Sciatic nerve (tissue), 2 donors: ENCODE results near the gene TFIP11. TPM values are rescaled to one million over a fixed set of nuclear protein-coding genes. Genes with fewer than 3 reads are reported as not detected.
A peak's percentile ranks its signal among the peaks of the same experiment; 100 is the strongest.

Source experiments
- ATAC-seq: fragments of 200-7000 bp; cut with Tn5 transposase; one replicate; pipeline ENCODE4 v1.9.1; 2020; ENCODE audit warnings: mild to moderate bottlenecking, moderate library complexity
- DNase-seq: peaks from one replicate; pipeline ENCODE4 v3.0.0-alpha.2; 2020; ENCODE audit warnings: low spot score
- intact Hi-C: fragments of 100-400 bp; cut with DNase I; formaldehyde crosslinking; loops from one replicate; pipeline ENCODE4 v1.14.2; 2022
- total RNA-seq: library from RNA; stranded (reverse); fragmentation: NEBNext Ultra II Directional; extraction: Animal tissue kit (Norgen Biotek cat#: 25700); gene quantifications from one replicate; pipeline ENCODE4 v1.2.1, GENCODE V29; 2021
- donor health status: DM: no; HTN: no; CAD: no.
- donor health status: DM: no; HTN: no; CAD: no.

The TFIP11 gene
- total RNA-seq, 1 donor from 2014 or later: 28.0 TPM

DNA sequence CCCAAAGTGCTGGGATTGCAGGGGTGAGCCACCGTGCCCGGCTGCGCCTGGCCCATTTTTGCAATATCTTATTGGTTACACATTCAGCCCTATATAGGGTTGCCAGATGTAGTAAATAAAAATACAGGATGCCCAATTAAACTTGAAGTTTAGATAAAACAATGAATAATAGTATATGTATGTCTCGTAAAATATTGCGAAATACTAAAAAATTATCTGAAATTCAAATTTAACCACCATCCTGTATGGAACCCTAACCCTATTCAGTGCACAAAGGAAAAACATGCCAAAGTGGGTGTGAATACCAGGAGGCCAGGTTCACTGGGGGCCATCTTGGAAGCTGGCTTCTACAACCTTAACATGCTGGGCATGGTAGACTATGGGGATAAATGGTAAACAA, 5.2 kb upstream of the TFIP11 start:
- intact Hi-C loops: no loop called here

DNA sequence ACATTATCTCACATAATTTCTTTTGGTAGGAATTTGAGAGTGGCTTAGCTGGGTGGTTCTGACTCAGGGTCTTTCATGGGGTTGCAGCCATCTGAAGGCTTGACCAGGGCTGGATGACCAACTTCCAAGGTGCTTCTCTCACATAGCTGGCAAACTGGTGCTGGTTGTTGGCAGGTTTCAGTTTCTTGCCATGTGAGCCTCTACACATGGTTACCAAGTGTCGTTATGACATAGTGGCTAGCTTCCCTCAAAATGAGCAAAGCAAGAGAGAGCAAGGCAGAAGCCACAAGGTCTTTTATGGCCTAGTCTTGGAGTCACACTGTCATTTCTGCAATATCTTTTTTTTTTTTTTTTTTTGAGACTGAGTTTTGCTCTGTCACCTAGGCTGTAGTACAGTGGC, 4.2 kb upstream of the TFIP11 start:
- ATAC-seq (no peak), DNase-seq (no peak)
- intact Hi-C loops: no loop called here

More for the DNA sequence above, 5.2 kb upstream of the TFIP11 start:
- ATAC-seq (no peak), DNase-seq (no peak)

DNA sequence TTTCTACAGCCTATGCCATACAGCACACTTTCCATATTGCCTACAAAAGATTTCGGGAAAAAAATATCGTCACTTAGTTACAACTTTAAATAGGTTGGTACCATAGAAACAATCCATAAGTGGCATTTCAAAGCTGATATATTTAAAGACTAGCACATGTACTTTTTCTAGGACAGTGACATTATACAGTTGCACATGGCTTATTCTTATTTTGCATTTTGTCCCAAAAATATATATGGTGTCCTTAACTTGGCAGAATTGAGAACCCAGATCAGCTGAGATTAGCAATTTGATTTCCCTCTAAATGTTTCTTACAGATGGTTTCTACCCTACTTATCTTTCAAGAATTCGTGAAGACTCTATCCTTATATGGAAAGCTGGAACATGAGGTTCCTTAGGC, 3.7 kb upstream of the TFIP11 start:
- ATAC-seq (no peak), DNase-seq (no peak)
- intact Hi-C loops: no loop called here

DNA sequence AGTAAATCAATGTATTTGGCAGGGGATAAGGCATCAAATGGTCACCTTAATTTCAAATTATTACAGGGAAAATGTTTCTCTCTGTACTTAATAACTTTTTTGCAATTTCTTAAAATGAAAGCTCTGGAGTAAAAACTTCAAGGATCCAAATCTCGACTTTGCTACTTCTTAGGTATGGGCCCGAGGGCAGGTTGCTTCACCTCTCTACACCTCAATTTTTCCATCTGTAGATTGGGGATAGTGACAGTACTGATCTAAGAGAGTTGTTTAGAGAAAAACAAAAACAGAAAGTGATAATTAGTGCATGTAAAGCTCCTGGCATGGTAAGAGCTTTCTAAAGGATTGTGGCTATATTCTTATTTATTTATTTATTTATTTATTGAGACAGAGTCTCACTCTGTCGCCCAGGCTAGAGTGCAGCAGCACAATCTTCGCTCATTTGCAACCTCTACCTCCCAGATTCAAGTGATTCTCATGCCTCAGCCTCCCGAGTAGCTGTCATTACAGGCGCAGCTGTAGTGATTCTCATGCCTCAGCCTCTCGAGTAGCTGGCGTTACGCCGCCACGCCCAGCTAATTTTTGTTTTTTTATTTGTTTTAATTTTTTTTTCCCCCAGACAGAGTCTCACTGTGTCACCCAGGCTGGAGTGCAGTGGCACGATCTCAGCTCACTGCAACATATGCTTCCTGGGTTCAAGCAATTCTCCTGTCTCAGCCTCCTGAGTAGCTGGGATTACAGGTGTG, 2.3 kb upstream of the TFIP11 start:
- intact Hi-C loops: no loop called here
- ATAC-seq (no peak), DNase-seq (no peak)

DNA sequence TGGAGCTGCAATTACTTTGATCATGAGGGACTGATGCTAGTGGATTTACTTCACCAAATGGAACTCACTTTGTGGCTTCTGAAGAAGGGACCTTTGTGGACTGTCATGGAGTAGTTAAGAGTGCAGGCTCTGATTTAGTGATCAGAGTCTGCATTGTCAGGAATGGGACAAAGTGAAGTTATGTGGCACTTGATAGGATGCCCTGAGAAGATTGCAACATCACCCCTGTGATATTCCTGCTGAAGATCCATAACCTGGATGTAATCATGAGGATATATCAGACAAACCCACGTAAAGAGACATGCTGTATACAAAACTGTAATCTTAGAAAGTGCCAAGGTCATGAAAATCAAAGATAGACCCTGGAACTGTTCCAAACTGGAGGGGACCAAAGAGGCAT, 1.6 kb upstream of the TFIP11 start:
- ATAC-seq (no peak), DNase-seq (no peak)
- intact Hi-C loops: no loop called here

DNA sequence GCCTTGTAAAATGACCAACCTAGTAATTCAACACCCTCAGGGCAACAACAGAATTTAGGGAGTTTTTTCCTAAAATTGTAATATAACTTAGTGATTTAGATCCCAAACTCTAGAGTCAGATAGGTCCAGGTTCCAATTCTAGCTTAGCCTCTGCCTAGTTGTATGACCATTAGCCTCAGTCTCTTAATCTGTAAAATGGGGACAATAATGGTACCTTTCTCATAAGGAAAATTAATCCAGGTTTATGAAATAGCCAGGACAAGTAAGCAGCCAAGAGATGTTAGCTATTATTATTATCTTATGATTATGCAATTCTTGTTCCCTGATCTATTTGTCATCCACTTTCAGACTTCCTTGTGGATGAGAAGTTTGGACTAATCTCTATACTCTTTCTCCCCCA, 4.1 kb downstream of the TFIP11 start:
- DNase-seq (no peak), ATAC-seq (no peak)
- intact Hi-C loops: no loop called here

DNA sequence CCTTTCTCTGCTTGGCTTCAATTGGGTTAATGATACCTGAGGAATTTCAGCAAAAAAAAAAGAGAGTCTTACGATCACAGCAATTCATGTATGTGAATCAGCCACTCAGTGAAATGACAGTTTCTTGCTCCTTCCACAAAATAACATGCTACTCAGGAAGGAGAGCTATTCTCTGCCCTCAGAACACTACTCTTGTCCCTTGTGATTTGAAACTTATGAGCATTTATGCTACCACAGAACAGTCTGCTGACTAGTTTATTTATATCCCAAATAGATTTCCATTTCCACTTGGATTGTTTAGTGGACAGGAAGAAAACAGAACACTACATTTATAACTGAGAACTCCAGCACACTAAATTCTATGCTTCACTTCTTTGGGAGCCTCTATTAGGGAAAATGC, 8.5 kb downstream of the TFIP11 start:
- DNase-seq (no peak), ATAC-seq (no peak)
- intact Hi-C loops: no loop called here

DNA sequence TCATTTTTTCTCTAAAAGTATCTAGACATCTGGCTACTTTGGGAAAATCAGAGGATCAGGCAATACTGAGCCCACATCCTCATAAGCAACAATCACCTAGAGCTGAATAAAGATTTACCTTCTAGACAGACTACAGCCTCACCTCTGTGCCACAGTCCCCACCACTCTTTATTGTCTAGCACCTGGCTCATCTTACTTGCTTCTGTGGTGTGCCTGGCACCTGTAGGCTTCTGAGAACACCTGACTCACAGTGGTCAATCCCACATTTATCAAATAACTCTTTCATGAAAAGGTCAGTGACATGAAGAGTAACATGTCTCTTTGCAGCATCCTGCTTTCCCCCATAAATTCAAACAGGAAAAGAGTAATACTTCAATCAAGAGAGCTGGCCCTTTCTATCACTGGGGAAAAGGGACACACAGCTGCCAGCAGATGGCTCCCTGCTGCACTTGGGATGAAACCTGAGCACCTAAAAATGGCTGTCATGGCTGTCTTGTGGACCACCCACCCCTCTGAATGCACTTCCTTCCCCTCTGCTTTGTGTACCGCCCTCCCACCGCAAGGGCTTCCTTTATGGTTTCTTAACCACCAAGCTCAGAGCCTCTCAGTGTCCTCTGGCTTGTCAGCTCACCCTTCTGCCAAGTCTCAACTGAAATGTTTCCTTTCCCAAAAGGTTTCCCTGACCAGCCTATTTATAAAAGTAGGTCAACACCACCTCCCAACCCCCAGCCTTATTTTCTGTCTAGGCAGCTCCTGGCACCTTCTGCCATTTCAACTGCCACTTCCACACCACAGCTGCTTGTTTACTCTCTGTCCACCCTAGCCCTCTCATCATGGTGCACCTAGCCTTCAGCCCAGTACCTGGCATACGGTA, 9.3 kb downstream of the TFIP11 start:
- ATAC-seq: peak; percentile 26
- DNase-seq: no peak
- intact Hi-C loops: no loop called here

DNA sequence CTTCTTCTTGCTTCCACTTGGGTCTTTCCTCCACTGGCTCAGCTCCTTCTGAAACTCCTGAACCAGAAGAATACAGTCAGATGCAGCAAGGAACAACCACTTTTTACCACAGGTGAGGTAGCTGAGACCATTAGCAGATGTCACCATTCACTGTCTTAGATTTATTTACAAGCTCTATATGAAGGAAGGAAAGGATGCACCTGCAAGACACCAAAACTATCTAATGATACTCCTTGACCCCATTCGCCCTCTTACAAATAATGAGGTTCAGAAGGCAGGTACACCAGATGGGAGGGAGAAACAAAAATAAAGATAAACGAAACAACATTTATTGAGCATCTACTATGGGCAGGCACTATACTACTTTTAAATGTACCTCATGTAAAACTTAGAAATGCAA, 10.3 kb downstream of the TFIP11 start:
- intact Hi-C loops: no loop called here
- no peak for DNase-seq
- ATAC-seq: no peak

DNA sequence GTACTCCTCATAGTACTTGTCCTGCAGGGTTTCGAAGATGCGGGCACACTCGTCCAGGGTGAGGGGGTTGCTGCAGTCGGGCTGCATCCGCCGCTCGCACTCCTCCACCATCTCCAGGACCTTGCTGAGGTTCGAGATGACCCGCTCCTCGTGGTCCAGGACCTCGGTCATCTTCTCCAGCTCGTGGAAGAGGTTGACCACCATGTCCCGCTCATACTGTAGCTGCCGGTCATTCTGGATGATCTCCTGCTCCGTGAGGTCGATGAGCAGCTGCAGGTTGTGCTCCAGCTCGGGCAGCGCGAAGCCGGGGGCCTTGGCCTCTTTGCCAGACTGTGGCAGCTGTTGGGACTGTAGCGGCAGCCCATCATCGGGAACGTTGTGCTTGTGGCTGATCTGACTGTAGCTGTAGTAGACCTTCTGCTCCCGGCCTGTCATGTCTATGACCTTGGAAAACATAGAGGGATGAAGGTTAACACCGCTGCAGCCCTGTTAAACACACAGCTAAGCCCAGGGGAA, 13.0 kb downstream of the TFIP11 start:
- no peak for ATAC-seq
- intact Hi-C loops: no loop called here
- DNase-seq: no peak

DNA sequence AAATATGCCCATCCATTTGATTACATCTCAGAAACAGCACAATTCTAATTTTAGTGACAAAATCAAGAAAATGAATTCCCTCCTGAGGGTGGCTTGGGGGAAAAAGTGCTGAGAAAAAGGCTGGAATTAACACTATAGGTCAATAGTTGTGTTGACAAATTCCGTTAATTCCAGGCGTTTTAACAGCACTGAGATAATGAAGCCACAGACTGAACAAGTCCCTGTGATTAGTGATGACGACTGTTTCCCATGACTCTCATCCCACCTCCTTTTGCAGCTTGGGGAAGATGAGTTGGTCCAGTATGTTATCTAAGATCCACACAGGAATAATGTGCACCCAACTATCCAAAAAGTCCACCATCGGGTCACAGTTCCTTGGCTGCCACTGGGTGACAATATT, 15.8 kb downstream of the TFIP11 start:
- ATAC-seq: no peak
- intact Hi-C loops: no loop called here
- no peak for DNase-seq

DNA sequence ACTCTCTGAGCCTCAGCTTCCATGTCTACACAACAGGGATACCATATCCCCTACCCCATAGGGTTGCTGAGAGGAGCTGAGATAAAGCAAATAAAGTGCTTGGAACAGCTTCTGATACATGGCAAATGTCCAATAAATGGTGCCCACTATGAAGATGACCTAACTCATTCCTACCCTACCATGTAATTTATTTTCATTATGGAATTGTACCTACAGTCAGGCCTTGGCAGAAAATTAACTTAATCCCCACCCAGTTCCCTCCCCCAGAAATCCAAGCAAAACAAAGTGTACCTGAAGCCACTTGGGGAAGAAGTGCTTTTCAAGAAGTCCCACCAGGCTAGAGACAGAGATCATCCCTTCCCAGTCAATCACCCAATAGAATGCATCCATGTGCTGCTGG, 17.8 kb downstream of the TFIP11 start:
- intact Hi-C loops: no loop called here
- DNase-seq (no peak), ATAC-seq (no peak)

DNA sequence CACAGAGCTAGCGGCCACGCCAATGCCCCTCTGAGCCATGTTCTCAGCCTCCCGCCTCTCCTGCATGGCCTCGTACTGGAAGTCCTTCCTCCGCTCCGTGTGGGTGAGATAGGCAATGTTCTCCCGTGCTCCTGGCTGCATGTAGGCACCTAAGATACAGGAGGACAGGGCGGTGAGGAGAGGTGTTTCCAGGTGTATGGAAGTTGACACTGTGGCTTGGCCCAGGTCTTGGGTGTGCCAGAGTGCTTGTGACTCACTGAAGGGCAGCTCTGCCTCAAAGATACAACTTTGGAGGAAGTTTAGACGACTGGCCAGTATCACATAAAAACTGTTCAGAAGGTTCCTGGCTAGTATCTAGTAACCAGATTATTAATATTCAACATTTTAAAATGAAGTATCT, 20.1 kb downstream of the TFIP11 start:
- intact Hi-C loops: no loop called here
- no peak for ATAC-seq
- no peak for DNase-seq

DNA sequence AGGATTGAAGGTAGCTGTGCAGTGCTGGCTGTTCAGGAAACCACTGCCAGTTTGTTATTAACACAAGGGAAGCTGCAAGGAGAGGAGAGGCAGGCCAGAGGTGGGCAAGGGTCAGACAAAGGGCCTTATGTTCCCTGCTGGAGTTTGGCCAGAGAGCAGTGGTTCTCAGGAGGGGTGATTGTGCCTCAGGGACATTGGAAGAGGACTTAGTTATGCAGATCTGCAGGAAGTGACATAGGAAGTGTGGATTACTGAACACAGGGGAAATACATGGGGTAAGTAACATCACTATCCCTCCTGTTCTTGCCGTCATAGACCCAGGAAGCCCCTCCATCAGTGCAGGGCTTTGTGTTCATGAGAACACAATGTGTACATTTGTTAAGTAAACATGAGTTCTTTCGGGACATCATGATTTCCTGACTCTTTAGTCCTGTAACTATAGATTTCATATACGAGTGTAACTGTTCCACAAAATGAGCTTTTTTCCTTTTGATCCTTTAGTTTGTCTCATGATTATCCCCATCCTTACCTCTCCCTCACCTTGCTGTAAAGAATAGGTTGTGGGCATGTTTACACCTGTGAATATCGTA, 22.7 kb downstream of the TFIP11 start:
- intact Hi-C loops: no loop called here
- DNase-seq (no peak), ATAC-seq (no peak)

DNA sequence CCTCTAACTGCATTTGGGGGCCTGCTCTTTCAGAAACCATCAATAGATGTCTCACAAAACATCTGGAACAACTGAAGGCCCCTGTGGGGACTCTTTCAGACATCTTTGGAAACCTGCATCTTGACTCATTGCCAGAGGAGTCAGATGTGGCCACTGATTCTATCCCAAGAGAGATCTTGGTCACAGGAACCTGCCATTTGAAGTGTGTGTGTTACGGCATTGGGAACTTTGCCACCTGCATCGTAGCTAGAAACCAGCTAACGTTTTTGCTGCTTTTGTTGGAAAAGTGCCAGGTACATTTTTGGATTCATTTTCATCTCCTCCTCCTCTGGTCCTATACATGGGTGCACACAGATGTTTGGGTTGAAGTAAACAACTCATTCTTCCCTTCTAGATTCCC, 24.3 kb downstream of the TFIP11 start:
- ATAC-seq (no peak), DNase-seq (no peak)
- intact Hi-C loops: no loop called here

DNA sequence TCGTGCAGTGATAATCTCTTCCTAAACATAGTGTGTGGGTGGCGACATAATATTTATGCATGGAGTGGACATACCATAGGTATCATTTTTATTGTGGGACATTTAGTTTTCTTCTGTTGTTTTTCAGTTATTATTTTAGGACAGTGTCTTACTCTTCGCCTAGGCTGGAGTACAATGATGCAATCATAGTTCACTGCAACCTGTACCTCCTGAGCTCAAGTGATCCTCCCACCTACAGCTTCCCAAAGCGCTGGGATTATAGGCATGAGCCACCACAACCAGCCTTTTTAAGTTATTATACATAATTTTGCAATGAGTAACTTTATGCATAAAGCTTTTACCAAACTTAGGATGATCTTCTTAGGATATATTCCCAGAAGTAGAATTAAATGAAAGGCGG, 25.9 kb downstream of the TFIP11 start:
- intact Hi-C loops: no loop called here
- no peak for ATAC-seq
- DNase-seq: no peak

DNA sequence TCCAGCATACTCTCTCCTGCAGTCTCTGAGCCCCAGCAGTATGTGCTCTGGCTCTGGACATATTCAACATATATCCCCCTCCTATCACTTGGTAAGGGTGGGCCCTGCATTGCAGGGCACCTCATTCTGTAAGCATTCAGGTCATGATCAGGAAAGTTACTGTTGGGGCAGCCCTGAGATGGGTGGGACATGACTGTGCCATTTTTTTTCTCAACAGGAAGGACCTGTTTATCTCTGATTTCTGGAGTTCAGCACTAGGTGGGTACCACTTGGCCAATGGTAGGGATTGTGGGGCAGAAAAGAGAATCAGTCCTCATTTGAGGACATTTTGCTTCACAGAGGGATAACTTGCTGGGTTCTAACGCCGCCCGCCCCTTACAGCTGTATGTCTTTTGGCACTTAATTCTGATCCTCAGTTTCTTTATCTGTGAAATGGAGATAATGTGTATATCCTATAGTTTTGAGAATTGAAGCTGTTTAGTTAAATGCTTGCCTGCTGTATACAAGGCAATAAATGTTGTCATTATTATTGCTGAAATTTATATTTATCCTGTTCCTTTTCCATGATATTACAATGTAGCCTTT, 26.4 kb downstream of the TFIP11 start:
- no peak for DNase-seq
- ATAC-seq: no peak
- intact Hi-C loops: no loop called here

DNA sequence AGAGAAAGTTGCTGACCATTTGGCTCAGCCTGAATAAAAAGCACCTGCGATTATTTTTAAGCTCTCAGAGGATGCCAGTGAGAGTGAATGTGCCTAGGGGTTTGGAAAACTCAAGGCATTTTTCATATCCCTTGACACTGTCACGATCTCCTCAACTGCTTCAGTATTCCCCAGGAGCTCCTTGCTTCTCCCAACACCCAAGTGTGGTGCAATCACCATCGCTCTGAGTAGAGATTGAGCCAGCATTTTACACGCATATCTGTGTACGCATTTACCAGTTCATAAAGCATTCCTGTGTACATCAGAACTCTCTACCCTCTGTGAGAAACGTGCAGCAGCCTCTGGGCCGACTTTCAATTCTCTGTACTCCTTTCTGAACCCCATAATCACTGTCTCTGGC, 27.3 kb downstream of the TFIP11 start:
- intact Hi-C loops: no loop called here
- no peak for ATAC-seq
- no peak for DNase-seq

DNA sequence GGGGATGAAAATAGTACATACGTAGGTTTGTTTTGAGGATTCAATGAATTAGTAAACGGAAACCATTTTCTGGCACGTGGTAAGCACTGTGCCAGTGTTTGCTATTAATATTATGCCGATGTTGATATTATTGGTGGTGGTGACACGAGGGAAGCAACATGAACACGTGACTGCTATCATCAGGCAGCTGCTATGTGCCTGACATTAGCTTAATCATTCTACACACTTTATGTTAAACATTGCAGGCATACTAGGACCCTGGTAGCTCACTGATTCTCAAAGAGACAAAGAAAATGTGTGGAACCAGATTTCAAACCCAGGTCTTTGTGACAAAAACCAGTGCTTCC, 27.9 kb downstream of the TFIP11 start:
- no peak for ATAC-seq
- intact Hi-C loops: no loop called here

More for the DNA sequence above, 27.9 kb downstream of the TFIP11 start:
- DNase-seq: no peak
